ENCODE measurements around the gene BCL6.

BCL6 gene

DNA sequence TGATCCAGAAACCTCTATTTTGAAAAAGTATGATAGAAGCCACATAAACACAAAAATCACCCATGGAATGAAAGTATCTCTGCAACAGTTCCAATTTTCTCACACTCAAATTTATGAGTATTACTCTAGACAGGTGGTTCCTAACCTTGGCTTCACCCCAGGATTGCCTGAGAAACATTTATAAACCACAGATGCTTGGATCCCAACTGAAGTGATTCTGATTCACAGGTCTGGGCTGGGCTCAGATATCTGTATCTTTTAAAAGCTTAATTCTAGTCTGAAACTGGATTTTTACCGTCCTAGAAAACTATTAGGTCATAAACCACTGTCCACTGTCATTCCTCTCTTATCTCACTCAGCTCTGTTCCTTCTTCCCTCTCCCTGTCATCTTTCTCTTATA, 67.7 kb downstream of the BCL6 start:
- no peak for DNase-seq (ENCODE audit: low read depth in 2 of 2)

DNA sequence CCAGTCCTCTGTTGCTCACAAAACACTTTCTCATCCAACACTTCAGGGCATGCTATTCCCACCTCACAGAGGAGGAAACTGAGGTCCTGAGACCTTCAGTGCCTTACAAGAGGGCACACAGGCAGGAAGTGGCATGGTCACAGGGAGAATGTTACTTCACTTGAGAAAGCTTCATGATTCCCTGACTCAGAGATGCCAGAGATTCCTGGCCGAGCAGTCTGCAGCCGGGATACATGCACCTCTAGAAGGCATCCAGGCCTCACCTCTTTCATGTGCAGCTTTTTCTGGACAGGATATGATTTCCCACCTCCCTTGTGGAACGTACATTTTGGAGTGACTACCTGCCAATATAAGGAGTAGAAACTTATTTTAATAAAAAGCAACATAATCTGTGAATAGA, 72.3 kb downstream of the BCL6 start:
- no peak for DNase-seq (ENCODE audit: low read depth in 2 of 2)
